IMR-90 (cell line): ENCODE results near the gene DUSP14. TPM values are rescaled to one million over a fixed set of nuclear protein-coding genes. Genes with fewer than 3 reads are reported as not detected.

Source experiments
- ATAC-seq: fragments of 200-7000 bp; cut with Tn5 transposase; 2 replicates; pipeline ENCODE4 v1.9.1; 2020; ENCODE audit warnings: low read depth, mild to moderate bottlenecking, moderate library complexity
- BruUV-seq: library from RNA; stranded (reverse); fragments of 400-500 nt; replicated peaks from 2 replicates; lab custom pipeline; 2021; lab: Mats Ljungman, UMichigan
- CTCF ChIA-PET: fragments of 300-600 bp; formaldehyde crosslinking; extraction: SDS; loops from one replicate; lab custom pipeline; 2021; ENCODE audit warnings: antibody characterized with exemption; lab: Yijun Ruan, JAX
- POLR2A ChIA-PET: fragments of 300-600 bp; sonication (Branson Sonifier 250); formaldehyde crosslinking; loops from one replicate; lab custom pipeline; 2022; ENCODE audit warnings: antibody characterized with exemption; ENCODE audit not compliant: unreplicated experiment; lab: Charles Lee
- DNase-seq: peaks from one replicate; pipeline ENCODE4 v3.0.0; 2013
- H2AFZ ChIP-seq: replicated peaks from 2 replicates; pipeline ENCODE3; 2013; ENCODE audit warnings: low read length, mild to moderate bottlenecking; ENCODE audit not compliant: poor library complexity
- H2AK5ac ChIP-seq: 2 replicates; pipeline ENCODE4 v1.6.1; 2013; ENCODE audit warnings: low read depth, low read length, inconsistent platforms
- H2AK9ac ChIP-seq: replicated peaks from 2 replicates; pipeline ENCODE3; 2013; ENCODE audit warnings: mild to moderate bottlenecking, low read depth, low read length, moderate library complexity; ENCODE audit not compliant: poor library complexity
- H2BK120ac ChIP-seq: 2 replicates; pipeline ENCODE4 v1.6.1; 2013; ENCODE audit warnings: low read depth, low read length, inconsistent platforms
- H2BK15ac ChIP-seq: 3 replicates; pipeline ENCODE4 v1.6.1; 2013; ENCODE audit warnings: low read depth, low read length, inconsistent platforms
- H2BK20ac ChIP-seq: 2 replicates; pipeline ENCODE4 v1.6.1; 2013; ENCODE audit warnings: low read depth, mild to moderate bottlenecking, inconsistent platforms, low read length, moderate library complexity
- H2BK5ac ChIP-seq: 2 replicates; pipeline ENCODE4 v1.6.1; 2013; ENCODE audit warnings: mild to moderate bottlenecking, low read depth, low read length, inconsistent platforms; ENCODE audit not compliant: poor library complexity, severe bottlenecking
- H3K14ac ChIP-seq: replicated peaks from 2 replicates; pipeline ENCODE4 v1.6.1; 2013; ENCODE audit warnings: low read depth, low read length, inconsistent platforms
- H3K18ac ChIP-seq: 2 replicates; pipeline ENCODE4 v1.6.1; 2013; ENCODE audit warnings: low read depth, low read length, control low read depth
- H3K23ac ChIP-seq: 2 replicates; pipeline ENCODE4 v1.6.1; 2013; ENCODE audit warnings: low read depth, low read length, inconsistent platforms
- H3K27ac ChIP-seq: 2 replicates; pipeline ENCODE4 v1.5.1; 2013; ENCODE audit warnings: mild to moderate bottlenecking, control low read depth, low read length; ENCODE audit not compliant: insufficient read depth
- H3K27me3 ChIP-seq: 2 replicates; pipeline ENCODE4 v1.6.1; 2013; ENCODE audit warnings: low read length; ENCODE audit not compliant: control insufficient read depth, insufficient read depth
- H3K36me3 ChIP-seq: 2 replicates; pipeline ENCODE4 v1.6.1; 2013; ENCODE audit warnings: low read length, mixed read lengths; ENCODE audit not compliant: control insufficient read depth, insufficient read depth
- H3K4ac ChIP-seq: 2 replicates; pipeline ENCODE4 v1.6.1; 2013; ENCODE audit warnings: low read depth, low read length, inconsistent platforms
- H3K4me1 ChIP-seq: 2 replicates; pipeline ENCODE4 v1.6.1; 2013; ENCODE audit warnings: low read length, mixed read lengths; ENCODE audit not compliant: control insufficient read depth, insufficient read depth
- H3K4me2 ChIP-seq: 2 replicates; pipeline ENCODE4 v1.6.1; 2013; ENCODE audit warnings: low read depth, mild to moderate bottlenecking, control low read depth, low read length, moderate library complexity
- H3K4me3 ChIP-seq: 2 replicates; pipeline ENCODE4 v1.5.1; 2013; ENCODE audit warnings: low read depth, mild to moderate bottlenecking, control low read depth, low read length, moderate library complexity; ENCODE audit not compliant: insufficient read depth
- H3K56ac ChIP-seq: 2 replicates; pipeline ENCODE4 v1.6.1; 2013; ENCODE audit warnings: low read length, inconsistent platforms; ENCODE audit not compliant: insufficient read depth; ENCODE audit errors: extremely low read depth
- H3K79me1 ChIP-seq, 2 experiments: 2 replicates each; pipeline ENCODE4 v1.6.1; 2013; ENCODE audit warnings: low read length in 2 of 2, inconsistent platforms in 1 of 2, low read depth in 1 of 2
- H3K9ac ChIP-seq: 2 replicates; pipeline ENCODE4 v1.6.1; 2013; ENCODE audit warnings: low read depth, low read length, control low read depth
- H3K9me1 ChIP-seq: 2 replicates; pipeline ENCODE4 v1.6.1; 2013; ENCODE audit warnings: low read length, inconsistent platforms; ENCODE audit not compliant: insufficient read depth
- H3K9me3 ChIP-seq: 2 replicates; pipeline ENCODE4 v1.6.1; 2013; ENCODE audit warnings: low read length; ENCODE audit not compliant: control insufficient read depth, insufficient read depth
- H4K20me1 ChIP-seq: 2 replicates; pipeline ENCODE4 v1.6.1; 2013; ENCODE audit warnings: low read length, inconsistent platforms; ENCODE audit not compliant: insufficient read depth
- H4K5ac ChIP-seq: 2 replicates; pipeline ENCODE4 v1.6.1; 2013; ENCODE audit warnings: mild to moderate bottlenecking, low read depth, low read length, control low read depth
- H4K8ac ChIP-seq, 2 experiments: 2 replicates each; pipeline ENCODE4 v1.6.1; 2013; ENCODE audit warnings: low read depth in 2 of 2, low read length in 2 of 2, control low read depth in 1 of 2, inconsistent platforms in 1 of 2
- H4K91ac ChIP-seq: 2 replicates; pipeline ENCODE4 v1.6.1; 2013; ENCODE audit warnings: low read depth, low read length, inconsistent platforms; ENCODE audit not compliant: insufficient read depth
- MAFK ChIP-seq: IDR thresholded peaks from 2 replicates; pipeline ENCODE4 v1.6.1; 2012; ENCODE audit warnings: low read depth, low read length, improper control_type of control experiment
- WGBS, 2 experiments: methylation state at CpG; one replicate each; pipeline versions ENCODE4 v1.1.5 to v1.1.7; 2013; ENCODE audit warnings: missing lambda C conversion rate in 2 of 2; ENCODE audit not compliant: insufficient read length in 1 of 2; ENCODE audit errors: extremely low coverage in 2 of 2; 5-methylcytosine and 5-hydroxymethylcytosine counted together
- dilution Hi-C: fragments of 300-500 bp; cut with HindIII; formaldehyde crosslinking; loops from one replicate; pipeline ENCODE4 v1.14.3; 2018; ENCODE audit warnings: low sequenced_read_pairs; ENCODE audit not compliant: unreplicated experiment
- in situ Hi-C: fragments of 300-500 bp; cut with MboI; formaldehyde crosslinking; loops from 3 replicates; pipeline ENCODE4 v1.14.3; 2019; ENCODE audit warnings: low sequenced_read_pairs, inconsistent platforms, mixed read lengths
- intact Hi-C: fragments of 100-400 bp; cut with micrococcal nuclease; formaldehyde crosslinking; loops from 2 replicates; pipeline ENCODE4 v1.10.0; 2022
- polyA plus RNA-seq, 3 experiments: library from polyadenylated mRNA; depleted of rRNA; stranded (reverse); fragments of >200 nt; gene quantifications; 2 replicates each; pipeline ENCODE4 v1.2.3, GENCODE V29; 2012; ENCODE audit warnings: low replicate concordance in 1 of 3
- total RNA-seq: library from RNA; depleted of rRNA; stranded (reverse); fragments of >200 nt; gene quantifications from 2 replicates; pipeline ENCODE4 v1.2.3, GENCODE V29; 2012

DUSP14 gene
- total and polyA plus RNA-seq, 2 of the 4 experiments (the other 2 are of a cell fraction): 97.5 to 127 TPM

DNA sequence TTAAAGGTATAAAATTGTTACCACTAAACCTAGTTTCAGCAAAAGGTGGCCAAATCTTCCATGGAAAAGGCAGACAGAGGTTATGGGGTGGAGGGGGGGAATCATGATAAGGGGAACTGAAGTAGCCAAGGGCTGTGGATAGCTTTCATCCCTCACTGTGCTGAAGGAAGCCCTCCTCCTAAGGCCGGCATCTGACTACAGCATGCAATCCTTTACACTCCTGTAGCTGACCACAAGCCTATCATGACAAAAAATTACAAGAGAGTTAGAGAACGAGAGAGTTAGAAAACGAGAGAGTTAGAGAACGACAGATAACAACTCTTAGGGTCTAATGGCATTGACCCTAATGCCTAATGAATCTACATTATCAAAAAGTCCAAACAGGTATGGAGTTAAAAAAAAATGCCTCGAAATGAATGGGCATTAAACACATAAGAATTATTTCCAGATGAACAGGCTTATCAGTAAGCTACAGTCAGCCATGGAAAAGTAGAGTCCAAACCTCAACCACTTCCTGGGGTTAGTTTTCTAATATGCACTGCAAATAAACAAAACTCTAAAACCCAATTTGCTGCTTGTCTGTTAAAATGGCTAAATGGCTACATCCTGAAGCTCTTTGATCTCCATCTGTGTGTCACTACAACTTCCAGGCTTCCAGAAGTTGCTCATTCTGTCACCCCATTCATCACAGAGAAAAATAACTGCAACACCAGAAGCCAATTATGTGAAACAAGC is 29.7 kb downstream of the DUSP14 start:
- BruUV-seq: no TSS peak

More for the DNA sequence above, 29.7 kb downstream of the DUSP14 start:
- Histone ChIP-seq H3K27ac (no peak overlapping the region), H4K8ac (no peak overlapping the region), H2AFZ (no peak overlapping the region), H2BK15ac (no peak overlapping the region), H3K9ac (no peak overlapping the region), H3K23ac (0 out of 2 replicates have a peak overlapping the region, but pooled peaks have one; percentile 3), H3K36me3 (peaks cover 32% of the 10 kb centered on the region), H3K4me3 (no peak overlapping the region), H3K9me1 (peaks cover 29% of the 10 kb centered on the region), H3K27me3 (no peaks in the 10 kb centered on the region), H2AK5ac (peak overlapping the region; percentile 0; the same call in 1 of the 2 replicates), H2BK5ac (peak overlapping the region; percentile 7), H3K18ac (no peak overlapping the region), H3K14ac (0 out of 2 replicates have a peak overlapping the region, but pooled peaks have one; percentile 2), H4K5ac (no peak overlapping the region), H3K4ac (peak overlapping the region; percentile 6), H4K20me1 (peaks cover 21% of the 10 kb centered on the region; the same call in 1 of the 2 replicates), H2AK9ac (peak overlapping the region; percentile 47), H3K79me1 (peaks cover 9 to 67% of the 10 kb centered on the region in 2 experiments), H3K56ac (no peak overlapping the region), H3K4me2 (no peak overlapping the region), H3K4me1 (peaks cover 19% of the 10 kb centered on the region), H4K91ac (no peak overlapping the region), H3K9me3 (no peaks in the 10 kb centered on the region), H2BK120ac (0 out of 2 replicates have a peak overlapping the region, but pooled peaks have one; percentile 1), H2BK20ac (no peak overlapping the region)
- in situ Hi-C loops (no loop called here), dilution Hi-C loops (no loop called here), intact Hi-C loops (no loop called here)
- CTCF ChIA-PET: interaction anchor here (0.6 kb wide), 2 partner anchors 137 to 343 kb away, joined by 3 read pairs; no protein-coding TSS in a partner anchor
- no peak for TF ChIP-seq MAFK
- POLR2A ChIA-PET: no interaction called here
- ATAC-seq (peak; percentile 31; the same call in 1 of the 2 replicates), DNase-seq (peak; percentile 69)
- WGBS, 2 experiments: no CpG with 5 or more reads among the region's 5 CpGs
